Adrenal gland (tissue), 12 donors: ENCODE measurements around the gene TMEM207. TPM values are rescaled to one million over a fixed set of nuclear protein-coding genes. Genes with fewer than 3 reads are reported as not detected.

ENCODE experiments used
- DNase-seq, 7 donors: peaks; one replicate each; pipeline ENCODE4 v3.0.0-alpha.2; 2019 to 2020
- H3K27ac ChIP-seq, 5 donors: fragments of 200-600 bp; sonication (generic) in 4 of 5; 1 replicate in 3 of 5; 2 replicates in 2 of 5; pipeline versions ENCODE4 v1.5.1 to v1.8.0; 2016 to 2020; ENCODE audit warnings: mild to moderate bottlenecking in 1 of 5
- H3K27me3 ChIP-seq: fragments of 200-600 bp; 2 replicates; pipeline ENCODE4 v1.8.0; 2021
- H3K36me3 ChIP-seq, 2 donors: fragments of 200-600 bp; replicated peaks in 1 of 2; 1 replicate in 1 of 2; 2 replicates in 1 of 2; pipeline versions ENCODE4 v1.5.1 to v1.8.0; 2018 to 2022
- H3K4me1 ChIP-seq, 2 donors: fragments of 200-600 bp; replicated peaks in 1 of 2; 1 replicate in 1 of 2; 2 replicates in 1 of 2; pipeline versions ENCODE4 v1.5.1 to v1.8.0; 2018 to 2021
- H3K4me3 ChIP-seq, 4 donors: fragments of 200-600 bp; sonication (generic) in 3 of 4; one replicate each; pipeline ENCODE4 v1.5.1; 2016 to 2018
- H3K9me3 ChIP-seq, 3 donors: fragments of 200-600 bp; sonication (generic) in 1 of 3; replicated peaks in 1 of 3; 1 replicate in 2 of 3; 2 replicates in 1 of 3; pipeline versions ENCODE4 v1.5.1 to v1.8.0; 2016 to 2021
- CTCF ChIP-seq, 6 experiments: fragments of 450-650 bp in 4 of 6; fragments of 200-600 bp in 2 of 6; sonication (generic) in 1 of 6; IDR thresholded peaks; 1 replicate in 5 of 6; 2 replicates in 1 of 6; pipeline versions ENCODE4 v1.5.1 to v1.8.0; 2016 to 2021; ENCODE audit warnings: antibody characterized with exemption in 6 of 6, mild to moderate bottlenecking in 2 of 6, moderate library complexity in 1 of 6
- POLR2A ChIP-seq, 2 donors: fragments of 450-650 bp; IDR thresholded peaks; one replicate each; pipeline ENCODE4 v1.6.1; 2017; ENCODE audit warnings: antibody characterized with exemption in 2 of 2, mild to moderate bottlenecking in 2 of 2, moderate library complexity in 1 of 2
- WGBS, 4 donors: extraction: QIAGEN DNeasy Blood & Tissue Kit in 2 of 4; methylation state at CpG; one replicate each; pipeline versions ENCODE4 v1.1.5 to v1.1.7; 2013 to 2017; 5-methylcytosine and 5-hydroxymethylcytosine counted together
- intact Hi-C, 2 donors: fragments of 100-400 bp; cut with DNase I; formaldehyde crosslinking; loops; one replicate each; pipeline versions ENCODE4 v1.14.1 to v1.15.0; 2022 to 2023
- polyA plus RNA-seq, 3 donors: library from polyadenylated mRNA; stranded (reverse); fragments of 200-250 nt in 2 of 3; fragments of 350-450 nt in 1 of 3; fragmentation: Illumina TruSeq in 1 of 3; extraction: RNeasy Lipid Tissue Mini Kit (QIAGEN cat#74804) in 1 of 3; gene quantifications; one replicate each; pipeline ENCODE4 v1.2.3, GENCODE V29; 2013 to 2014
- total RNA-seq, 9 donors: library from RNA; depleted of rRNA in 4 of 9; stranded (reverse); fragments of >200 nt in 4 of 9; fragments of 120-200 nt in 1 of 9; fragmentation: NEBNext Ultra II Directional in 1 of 9; extraction: Animal tissue kit (Norgen Biotek cat#: 25700) in 1 of 9; gene quantifications; one replicate each; pipeline versions ENCODE4 v1.1.0 to v1.2.4, GENCODE V29; 2013 to 2023
- donor health status: healthy with polysubstance abuse.
- donor health status: Bipolar disorder and iron deficiency.
- donor health status: DM: yes; HTN: yes; CAD: no.
- donor health status: DM: no; HTN: no; CAD: no.
- donor health status: DM: no; HTN: no; CAD: no.
- donor health status: DM: yes; HTN: yes; CAD: no.

Gene TMEM207
- total and polyA plus RNA-seq, 12 donors: not detected

- Histone ChIP-seq H3K4me3 (no peak overlapping the region), H3K4me1 (no peaks in the 10 kb centered on the region), H3K27me3 (no peaks in the 10 kb centered on the region), H3K36me3 (no peaks in the 10 kb centered on the region), H3K9me3 (no peaks in the 10 kb centered on the region), H3K27ac (no peak overlapping the region)
- intact Hi-C loops: no loop called here
- no peak for DNase-seq
- WGBS, 4 donors: 8 to 17% (median 12%) methylated on average over 1 of the region's 1 CpG
- no peak for TF ChIP-seq POLR2A (IDR thresholded peaks at IDR 0.05)
- TF ChIP-seq CTCF (IDR thresholded peaks at IDR 0.05): no peak
Measured at GRCh38 chr3:190496859-190497258, 47.2 kb upstream of the TMEM207 start.

GRCh38 chr3:190495796-190496195 is 46.1 kb upstream of the TMEM207 start:
- WGBS, 4 donors: 72 to 76% (median 74%) methylated on average over 5 of the region's 5 CpGs
- H3K4me3 ChIP-seq: no peak overlapping the region

GRCh38 chr3:190495354-190495753 is 45.7 kb upstream of the TMEM207 start:
- no peak for TF ChIP-seq CTCF (IDR thresholded peaks at IDR 0.05)
- no peak for TF ChIP-seq POLR2A (IDR thresholded peaks at IDR 0.05)
- no peaks in the 10 kb centered on the region for H3K4me1 ChIP-seq
- no peaks in the 10 kb centered on the region for H3K9me3 ChIP-seq
- no peaks in the 10 kb centered on the region for H3K36me3 ChIP-seq
- DNase-seq: no peak
- intact Hi-C loops: no loop called here
- H3K4me3 ChIP-seq: no peak overlapping the region
- H3K27ac ChIP-seq: no peak overlapping the region
- H3K27me3 ChIP-seq: no peaks in the 10 kb centered on the region

More at GRCh38 chr3:190495796-190496195, 46.1 kb upstream of the TMEM207 start:
- Histone ChIP-seq H3K36me3 (no peaks in the 10 kb centered on the region), H3K27ac (no peak overlapping the region), H3K9me3 (no peaks in the 10 kb centered on the region), H3K4me1 (no peaks in the 10 kb centered on the region), H3K27me3 (no peaks in the 10 kb centered on the region)
- TF ChIP-seq CTCF (IDR thresholded peaks at IDR 0.05): no peak
- TF ChIP-seq POLR2A (IDR thresholded peaks at IDR 0.05): no peak
- intact Hi-C loops: no loop called here
- no peak for DNase-seq

- H3K9me3 ChIP-seq: no peaks in the 10 kb centered on the region
- no peak overlapping the region for H3K4me3 ChIP-seq
- no peaks in the 10 kb centered on the region for H3K27me3 ChIP-seq
- intact Hi-C loops: no loop called here
- no peaks in the 10 kb centered on the region for H3K36me3 ChIP-seq
- H3K27ac ChIP-seq: no peak overlapping the region
- TF ChIP-seq CTCF (IDR thresholded peaks at IDR 0.05) (no peak), POLR2A (IDR thresholded peaks at IDR 0.05) (no peak)
- no peaks in the 10 kb centered on the region for H3K4me1 ChIP-seq
- DNase-seq: no peak
Measured at GRCh38 chr3:190494907-190495306, 45.2 kb upstream of the TMEM207 start.
